GM12872 (cell line): ENCODE data around the gene DHRS9.

Experiments
- TF ChIP-seq, protein P1 (sequence below): IDR thresholded peaks from 3 replicates; pipeline ENCODE4 v1.5.1; 2011; ENCODE audit warnings: low read depth, mild to moderate bottlenecking, low read length, moderate library complexity; ENCODE audit not compliant: insufficient read depth

The DHRS9 gene

DNA sequence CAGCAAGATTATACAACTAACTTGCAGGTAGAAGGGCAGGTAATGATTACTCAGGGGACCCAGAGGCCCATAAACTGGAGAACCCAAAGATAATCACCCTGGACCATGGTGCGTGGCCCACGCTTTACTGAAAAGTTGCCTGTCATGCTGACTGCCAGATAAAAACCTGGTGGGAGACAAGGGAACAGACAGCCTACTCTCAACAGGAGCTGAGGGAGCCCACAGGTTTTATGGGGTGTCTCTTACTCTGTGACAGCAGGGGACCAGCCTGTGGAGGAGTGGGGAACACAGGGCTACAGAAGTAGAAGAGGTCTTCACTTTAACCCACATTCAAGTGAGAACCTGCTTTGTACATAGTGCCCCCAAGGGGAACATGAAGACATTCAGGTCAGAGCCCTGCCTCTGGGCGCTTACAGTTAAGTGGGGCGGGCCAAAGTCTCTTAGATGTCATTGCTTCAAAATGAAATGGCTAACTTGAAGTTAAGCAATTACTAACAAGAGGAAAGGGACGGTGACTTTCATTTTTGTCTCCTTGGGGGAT lies 60.4 kb downstream of the DHRS9 start:
- TF ChIP-seq, protein P1, sequence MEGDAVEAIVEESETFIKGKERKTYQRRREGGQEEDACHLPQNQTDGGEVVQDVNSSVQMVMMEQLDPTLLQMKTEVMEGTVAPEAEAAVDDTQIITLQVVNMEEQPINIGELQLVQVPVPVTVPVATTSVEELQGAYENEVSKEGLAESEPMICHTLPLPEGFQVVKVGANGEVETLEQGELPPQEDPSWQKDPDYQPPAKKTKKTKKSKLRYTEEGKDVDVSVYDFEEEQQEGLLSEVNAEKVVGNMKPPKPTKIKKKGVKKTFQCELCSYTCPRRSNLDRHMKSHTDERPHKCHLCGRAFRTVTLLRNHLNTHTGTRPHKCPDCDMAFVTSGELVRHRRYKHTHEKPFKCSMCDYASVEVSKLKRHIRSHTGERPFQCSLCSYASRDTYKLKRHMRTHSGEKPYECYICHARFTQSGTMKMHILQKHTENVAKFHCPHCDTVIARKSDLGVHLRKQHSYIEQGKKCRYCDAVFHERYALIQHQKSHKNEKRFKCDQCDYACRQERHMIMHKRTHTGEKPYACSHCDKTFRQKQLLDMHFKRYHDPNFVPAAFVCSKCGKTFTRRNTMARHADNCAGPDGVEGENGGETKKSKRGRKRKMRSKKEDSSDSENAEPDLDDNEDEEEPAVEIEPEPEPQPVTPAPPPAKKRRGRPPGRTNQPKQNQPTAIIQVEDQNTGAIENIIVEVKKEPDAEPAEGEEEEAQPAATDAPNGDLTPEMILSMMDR, result 0 out of 3 replicates have a peak, but pooled peaks have one; percentile 7

DNA sequence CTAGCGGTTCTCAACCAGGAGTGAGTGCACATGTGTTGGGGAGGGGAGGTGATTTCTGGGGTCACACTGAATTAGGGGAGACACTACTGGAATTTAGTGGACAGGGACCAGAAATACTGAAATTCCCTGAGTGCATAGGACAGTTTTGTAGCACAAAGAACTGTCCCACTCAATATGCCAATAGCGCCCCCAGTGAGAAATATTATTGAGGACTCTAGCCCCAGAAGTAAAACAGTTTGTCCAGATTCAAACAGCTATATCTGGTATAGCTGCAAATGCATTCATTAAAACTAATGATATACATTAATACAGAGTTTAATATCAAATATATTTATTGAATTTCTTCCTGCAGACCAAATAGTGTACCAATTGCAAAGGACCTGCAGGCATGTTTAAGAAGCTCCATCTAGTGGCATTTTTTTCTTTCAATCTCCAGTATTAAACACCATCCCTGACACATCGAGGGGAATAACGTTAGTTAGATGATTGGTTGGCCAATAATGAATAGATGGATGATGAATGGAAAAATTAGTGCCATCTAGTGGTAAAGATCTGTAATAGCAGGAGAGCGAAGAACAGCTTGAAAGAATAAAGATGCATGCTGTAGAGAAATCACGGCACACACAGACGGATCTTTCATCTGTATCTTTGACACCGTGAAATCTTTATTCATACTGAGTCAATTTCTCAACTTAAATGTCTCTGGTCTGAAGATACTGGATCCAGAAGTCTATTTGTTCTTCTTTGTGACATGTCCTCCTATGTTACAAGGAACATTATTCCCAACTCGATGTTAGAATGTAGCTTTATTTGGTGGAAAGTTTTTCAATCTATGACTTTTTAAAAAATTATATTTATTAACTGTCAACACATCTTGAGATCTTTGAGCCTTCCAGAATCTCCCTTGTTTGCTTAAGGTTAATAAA lies 62.5 kb downstream of the DHRS9 start:
- TF ChIP-seq, protein P1, result peak; percentile 75

DNA sequence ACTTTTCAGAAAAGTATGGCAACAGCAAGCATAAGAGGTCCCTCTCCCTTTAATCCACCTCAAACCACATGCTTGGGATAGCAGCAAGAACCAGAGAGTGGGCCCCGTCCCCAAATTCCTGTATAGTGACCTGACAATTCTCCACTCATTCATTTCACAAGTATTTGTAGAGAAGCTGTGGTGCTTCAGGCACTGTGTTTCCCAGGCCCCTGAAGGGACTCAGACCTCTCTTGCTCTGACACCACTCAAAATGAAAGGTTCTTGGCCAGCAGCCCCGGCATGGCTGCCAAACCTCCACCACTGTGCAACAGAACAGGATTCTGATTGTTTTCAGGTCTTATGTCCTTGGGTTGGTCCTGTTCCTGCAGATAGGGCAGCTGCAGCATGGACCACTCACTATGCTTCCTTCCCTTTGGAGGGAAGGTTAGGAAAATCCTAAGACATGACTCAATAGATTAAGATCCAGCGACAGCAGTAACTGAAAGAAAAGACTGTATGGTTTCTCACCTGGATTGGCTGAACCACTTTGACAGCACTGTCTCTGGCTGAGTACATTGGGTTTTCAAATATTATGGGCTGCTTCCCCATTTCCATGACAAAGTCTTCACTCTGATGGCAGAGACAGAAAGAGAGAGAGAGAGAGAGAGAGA lies 67.6 kb downstream of the DHRS9 start:
- TF ChIP-seq, protein P1, result no peak

DNA sequence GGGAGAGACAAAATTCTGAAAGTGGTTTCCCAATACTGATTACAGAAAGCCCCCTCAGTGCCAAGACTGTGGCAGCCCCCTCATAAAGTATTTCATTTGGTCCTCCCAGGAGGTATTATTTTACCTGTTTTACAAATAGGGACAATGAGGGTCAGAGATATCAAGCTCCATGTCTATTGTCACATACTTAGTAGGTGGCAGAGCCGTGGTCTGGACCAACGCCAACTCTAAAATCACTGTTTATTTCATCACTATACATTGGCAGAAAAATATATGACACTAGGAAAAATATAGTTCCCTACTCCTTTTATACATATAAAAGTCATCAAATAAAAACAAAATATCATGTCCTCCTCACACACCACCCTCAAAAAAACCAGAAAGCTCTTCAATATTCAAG lies 68.6 kb downstream of the DHRS9 start:
- TF ChIP-seq, protein P1, result no peak

DNA sequence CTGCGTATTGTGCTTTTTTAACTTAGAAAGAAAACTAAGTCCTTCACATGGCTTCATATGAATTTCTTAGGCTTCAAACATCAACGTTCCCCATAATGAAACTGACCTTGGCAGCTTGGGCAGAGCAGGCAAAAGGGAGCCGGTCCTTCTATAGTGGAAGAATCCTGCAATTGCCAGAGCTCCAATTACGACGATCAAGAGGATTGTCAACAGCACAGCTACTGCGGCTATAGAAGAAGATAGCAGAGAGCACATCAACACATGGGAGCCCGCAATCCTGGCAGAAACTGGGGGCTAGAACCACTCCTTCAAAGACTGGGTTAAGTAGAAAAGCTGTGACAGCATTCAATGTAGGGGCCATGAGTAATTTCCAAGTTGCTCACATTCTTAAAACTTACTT lies 69.8 kb downstream of the DHRS9 start:
- TF ChIP-seq, protein P1, result no peak

DNA sequence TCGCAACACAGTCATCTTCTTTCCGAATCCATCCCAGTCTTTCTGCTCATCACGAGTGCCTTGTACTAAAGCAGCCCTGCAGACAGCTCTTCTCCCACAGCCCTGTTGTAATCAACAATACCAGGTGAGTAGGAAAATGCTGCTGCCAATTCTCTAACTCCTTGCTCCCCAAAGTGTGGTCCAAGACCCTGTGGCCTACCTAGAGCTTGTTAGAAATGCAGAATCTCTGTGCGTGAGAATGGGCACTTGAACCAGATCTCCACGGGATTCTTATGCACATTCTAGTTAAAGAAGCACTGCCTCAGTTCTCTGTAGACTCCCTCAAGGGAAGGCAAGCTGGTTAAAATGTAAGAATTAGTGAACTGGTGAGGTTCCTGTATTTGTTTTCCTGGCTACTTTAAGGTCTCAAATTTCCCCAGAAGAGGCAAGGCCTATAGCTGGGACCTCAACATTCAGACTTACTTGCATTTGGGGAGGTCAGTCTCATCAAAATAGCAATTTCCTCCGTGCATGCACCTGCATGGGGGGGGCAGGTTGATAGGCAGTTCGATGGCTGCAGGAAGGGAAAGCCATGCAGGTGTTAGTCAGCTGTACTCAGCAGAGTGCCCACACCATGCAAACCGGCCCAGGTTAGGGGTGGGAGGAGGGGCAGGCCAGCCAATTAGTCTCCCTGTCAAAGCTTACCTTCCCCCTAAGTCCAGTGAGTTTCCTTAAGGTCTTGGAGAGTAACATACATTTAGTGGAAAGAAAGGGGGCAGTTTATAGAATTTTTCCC lies 70.8 kb downstream of the DHRS9 start:
- TF ChIP-seq, protein P1, result no peak
